Activated CD4-positive, CD25-positive, alpha-beta regulatory T cell (primary cell): Measurements from ENCODE around the gene KRT4.
"Not testable (repeated sequence)": the region's sequence is repeated elsewhere in the genome, so short reads cannot be mapped to it uniquely, and the experiment has no call there.

Experiments used
- DNase-seq, 4 experiments: peaks; one replicate each; lab custom pipeline; 2025; lab: John Stamatoyannopoulos, UW

KRT4 gene

GRCh38 chr12:52813885-52814709 lies at the start of gene KRT4:
KRT4 (minus strand) TSS chr12:52814116; CDS start chr12:52814058, 58 bp downstream.
- DNase-seq, result no peak

- no peak for DNase-seq
Measured at GRCh38 chr12:52862023-52862422, 48.1 kb upstream of the KRT4 start.

DNA sequence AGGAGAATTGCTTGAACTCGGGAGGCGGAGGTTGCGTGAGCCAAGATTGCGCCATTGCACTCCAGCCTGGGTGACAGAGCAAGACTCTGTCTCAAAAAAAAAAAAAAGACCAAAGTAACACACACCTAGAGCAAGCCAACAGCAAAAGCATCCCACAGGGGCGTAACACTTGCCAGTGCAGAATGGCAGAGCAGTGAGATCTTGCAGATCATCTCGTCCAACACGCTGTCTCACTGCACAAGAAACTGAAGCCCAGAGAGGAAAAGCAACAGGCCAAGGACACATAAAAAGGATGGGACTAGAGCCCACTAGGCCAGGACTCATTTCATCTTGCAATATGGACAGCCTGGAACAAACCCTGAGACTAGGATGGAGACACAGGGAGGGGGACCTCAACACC lies 47.6 kb upstream of the KRT4 start:
- DNase-seq, result no peak

GRCh38 chr12:52860102-52860823 lies 46.3 kb upstream of the KRT4 start:
- DNase-seq, result no peak

GRCh38 chr12:52857500-52857899 lies 43.6 kb upstream of the KRT4 start:
- DNase-seq, result no peak

DNA sequence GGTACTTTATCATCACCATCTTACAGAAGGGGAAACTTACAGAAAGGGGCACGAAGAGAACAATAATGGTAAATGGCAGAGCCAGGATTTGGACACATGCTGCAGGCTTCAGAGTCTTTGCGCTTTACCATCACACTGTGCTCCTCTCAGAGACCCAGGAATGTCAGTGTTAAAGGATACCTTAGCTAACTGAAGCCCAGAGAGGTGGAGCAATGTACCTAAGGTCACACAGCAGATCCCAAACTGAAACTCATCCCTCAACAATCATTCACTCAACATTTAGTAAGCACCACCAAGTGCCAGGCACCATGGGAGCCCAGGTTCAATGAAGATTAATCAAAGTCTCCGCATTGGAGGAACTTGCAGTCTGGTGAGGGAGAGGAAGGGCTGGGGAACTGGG lies 42.9 kb upstream of the KRT4 start:
- no peak for DNase-seq

- not testable (repeated sequence) for DNase-seq
Measured at GRCh38 chr12:52856077-52856476, 42.2 kb upstream of the KRT4 start.

DNA sequence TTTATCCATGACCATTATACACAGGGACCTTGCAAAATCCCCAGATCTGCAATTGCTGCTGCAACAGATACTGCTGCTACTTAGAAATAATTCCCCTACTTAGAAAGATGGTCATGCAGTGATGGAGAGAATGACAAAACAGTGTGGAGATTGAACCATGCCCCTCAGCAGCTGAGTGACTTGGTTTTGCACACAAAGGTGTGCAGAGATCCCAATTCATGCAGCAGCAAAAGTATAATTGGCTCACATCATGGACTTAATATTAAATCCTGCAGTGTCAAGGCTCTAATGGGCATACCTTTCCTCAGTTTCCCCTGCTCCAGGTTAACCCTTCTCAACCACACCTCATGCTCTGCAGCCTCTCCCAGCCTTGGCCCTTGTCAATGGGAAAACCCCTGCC lies 37.9 kb upstream of the KRT4 start:
- DNase-seq, result no peak

- no peak for DNase-seq
Measured at GRCh38 chr12:52850681-52851080, 36.8 kb upstream of the KRT4 start.

- no peak for DNase-seq
Measured at GRCh38 chr12:52849511-52849910, 35.6 kb upstream of the KRT4 start.

GRCh38 chr12:52848661-52849255 lies 34.8 kb upstream of the KRT4 start, which contains the start of gene KRT78:
KRT78 (minus strand) TSS chr12:52848994; CDS start chr12:52848930, 64 bp downstream.
- DNase-seq, result no peak

GRCh38 chr12:52847335-52848102 lies 33.6 kb upstream of the KRT4 start:
- no peak for DNase-seq

- no peak for DNase-seq
Measured at GRCh38 chr12:52846356-52846970, 32.5 kb upstream of the KRT4 start.

DNA sequence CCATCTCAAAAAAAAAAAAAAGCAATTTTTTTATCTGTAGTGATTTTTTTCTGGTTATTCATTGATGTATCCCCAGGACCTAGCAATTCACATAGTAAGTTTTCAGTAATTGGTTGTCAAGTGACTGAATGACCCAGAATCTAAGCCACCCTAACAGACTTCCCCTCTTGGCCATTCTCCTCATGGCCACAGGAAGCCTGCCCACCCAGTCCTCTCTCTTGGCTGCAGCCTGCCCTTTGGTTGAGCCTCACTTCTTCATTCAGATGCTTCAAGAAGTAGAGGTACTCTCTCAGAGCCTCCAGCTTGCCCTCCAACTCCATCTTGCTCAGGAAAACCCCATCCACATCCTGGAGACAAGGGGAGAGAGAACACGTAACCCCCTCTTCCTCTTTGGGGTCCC lies 32.0 kb upstream of the KRT4 start:
- no peak for DNase-seq

DNA sequence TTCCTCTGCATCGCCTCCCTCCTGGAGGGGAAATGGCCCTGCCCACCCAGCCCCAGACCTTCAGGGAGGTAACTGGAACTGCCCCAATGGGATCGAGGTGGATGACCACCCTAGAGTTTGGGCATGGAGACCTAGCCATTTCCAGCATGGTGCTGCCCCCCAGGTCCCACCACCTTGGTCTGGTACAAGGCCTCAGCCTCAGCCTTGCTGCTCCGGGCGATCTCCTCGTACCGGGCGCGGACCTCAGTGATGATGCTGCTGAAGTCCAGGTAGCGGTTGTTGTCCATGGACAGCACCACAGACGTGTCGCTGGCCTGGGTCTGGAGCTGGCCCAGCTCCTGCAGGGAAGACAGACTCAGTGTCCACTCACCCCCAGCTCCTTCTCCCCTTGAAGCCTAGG lies 30.5 kb upstream of the KRT4 start:
- no peak for DNase-seq

- DNase-seq, result no peak
Measured at GRCh38 chr12:52839436-52840105, 25.7 kb upstream of the KRT4 start.

DNA sequence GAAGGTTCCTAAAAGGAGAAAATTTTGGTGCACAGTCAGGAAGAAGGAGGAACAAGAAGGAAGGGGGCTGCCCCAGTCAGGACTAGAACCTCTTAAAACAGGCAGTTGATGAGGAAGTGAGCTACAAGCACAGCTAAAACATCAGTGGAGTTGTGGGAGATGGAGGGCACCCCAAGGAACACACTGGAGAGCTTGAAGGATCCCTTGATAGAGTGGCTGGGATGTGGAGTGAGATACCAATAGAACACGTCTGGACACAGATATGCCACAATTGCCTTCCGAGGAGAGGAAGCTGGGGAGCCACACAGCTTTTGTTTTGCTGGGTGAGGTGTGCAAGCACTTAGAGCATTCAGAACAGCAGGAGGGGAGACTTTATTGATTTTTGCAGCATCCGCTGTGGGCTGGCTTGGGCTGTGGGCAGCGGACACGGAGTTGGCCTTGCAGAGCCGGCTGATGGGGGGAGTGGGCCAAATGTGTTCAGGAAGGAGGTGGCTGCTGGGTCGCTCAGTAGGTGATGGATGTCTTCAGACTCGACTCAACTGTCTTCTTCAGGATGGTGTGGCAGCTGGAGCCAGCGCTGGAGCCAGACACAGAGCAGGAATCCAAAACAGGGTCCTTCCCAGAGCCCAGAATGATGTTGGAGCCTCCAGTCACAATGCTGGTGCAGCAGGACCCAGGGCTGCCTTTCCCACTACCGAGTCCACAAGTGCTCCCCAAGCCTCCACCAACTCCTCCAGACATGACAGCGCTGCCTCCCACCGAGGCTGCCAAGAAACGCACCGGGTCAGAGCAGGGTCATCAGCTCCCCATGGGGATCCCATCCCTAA lies 24.9 kb upstream of the KRT4 start:
- no peak for DNase-seq

- no peak for DNase-seq
Measured at GRCh38 chr12:52837781-52838608, 24.1 kb upstream of the KRT4 start.

DNA sequence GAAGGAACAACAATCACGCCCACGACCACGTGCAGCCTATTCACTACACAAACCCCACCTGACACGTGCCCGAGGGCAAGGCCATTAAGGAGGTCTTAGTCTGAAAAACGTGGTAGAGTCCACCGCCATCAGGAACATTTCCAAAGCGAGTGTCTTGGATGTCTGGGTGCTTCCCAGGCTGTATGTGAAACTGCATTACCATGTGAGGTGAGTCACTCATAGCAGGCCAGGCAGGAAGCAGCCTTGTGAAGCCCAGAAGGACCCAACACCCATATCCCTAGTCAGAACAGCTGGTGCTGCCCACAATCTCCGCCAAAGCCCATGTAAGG lies 23.5 kb upstream of the KRT4 start:
- DNase-seq, result no peak
